ENCODE results near the gene CCDC180.

CCDC180 gene

DNA sequence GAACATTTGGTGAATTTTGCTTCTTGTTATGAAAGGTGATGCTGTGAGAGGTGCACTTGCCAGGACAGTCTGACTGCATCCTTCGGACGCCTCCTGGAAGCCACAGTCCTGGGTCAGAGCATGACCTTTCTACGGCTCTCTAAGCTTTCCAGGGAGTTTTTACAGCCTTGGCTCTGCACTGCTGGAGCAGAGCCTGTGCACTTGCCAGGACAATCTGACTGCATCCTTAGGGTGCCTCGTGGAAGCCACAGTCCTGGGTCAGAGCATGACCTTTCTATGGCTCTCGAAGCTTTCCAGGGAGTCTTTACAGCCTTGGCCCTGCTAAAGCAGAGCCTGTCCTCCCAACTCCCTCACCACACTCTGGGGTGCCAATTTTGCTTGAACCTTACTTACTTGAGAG is 49.6 kb downstream of the CCDC180 start:
- no peak overlapping the region for H3K4me3 ChIP-seq (ENCODE audit: low read depth, low read length, poor library complexity, severe bottlenecking)
- H2AFZ ChIP-seq (ENCODE audit: low read length): no peak overlapping the region
- no peak overlapping the region for H3K4me2 ChIP-seq (ENCODE audit: low read length)
- no peaks in the 10 kb centered on the region for H3K36me3 ChIP-seq (ENCODE audit: insufficient read depth, low read length)
- no peaks in the 10 kb centered on the region for H3K9me2 ChIP-seq (ENCODE audit: low read depth, low read length)
- no peaks in the 10 kb centered on the region for H3K4me1 ChIP-seq (ENCODE audit: insufficient read depth, low read length, severe bottlenecking)
- H4K20me1 ChIP-seq (ENCODE audit: insufficient read depth, low read length): no peaks in the 10 kb centered on the region
- no peak overlapping the region for H3K9ac ChIP-seq (ENCODE audit: low read length)
- TF ChIP-seq CTCF (IDR thresholded peaks at IDR 0.05; ENCODE audit: low read length) (no peak), EZH2 (IDR thresholded peaks at IDR 0.05; ENCODE audit: borderline replicate concordance, low read length) (no peak)
- no peaks in the 10 kb centered on the region for H3K79me2 ChIP-seq (ENCODE audit: insufficient read depth, low read length)
- H3K9me3 ChIP-seq (ENCODE audit: low read length): no peaks in the 10 kb centered on the region
- no peaks in the 10 kb centered on the region for H3K27me3 ChIP-seq (ENCODE audit: insufficient read depth, low read length)
- no peaks in the 10 kb centered on the region for H3F3A ChIP-seq (ENCODE audit: insufficient read depth, low read length)
- H3K27ac ChIP-seq (ENCODE audit: low read depth, low read length, poor library complexity, severe bottlenecking): no peak overlapping the region

All from OCI-LY1 (cell line).